Activated CD8-positive, alpha-beta memory T cell treated with anti-CD3 and anti-CD28 coated beads for 1 hour (primary cell): Measurements from ENCODE around the gene HLA-A.
"Not testable (repeated sequence)": the region's sequence is repeated elsewhere in the genome, so short reads cannot be mapped to it uniquely, and the experiment has no call there.

Experiments
- DNase-seq, 2 donors: peaks; one replicate each; pipeline ENCODE4 v3.0.0-alpha.2; 2020; ENCODE audit warnings: low read depth in 1 of 2; ENCODE audit errors: extremely low read depth in 1 of 2

HLA-A gene

DNA sequence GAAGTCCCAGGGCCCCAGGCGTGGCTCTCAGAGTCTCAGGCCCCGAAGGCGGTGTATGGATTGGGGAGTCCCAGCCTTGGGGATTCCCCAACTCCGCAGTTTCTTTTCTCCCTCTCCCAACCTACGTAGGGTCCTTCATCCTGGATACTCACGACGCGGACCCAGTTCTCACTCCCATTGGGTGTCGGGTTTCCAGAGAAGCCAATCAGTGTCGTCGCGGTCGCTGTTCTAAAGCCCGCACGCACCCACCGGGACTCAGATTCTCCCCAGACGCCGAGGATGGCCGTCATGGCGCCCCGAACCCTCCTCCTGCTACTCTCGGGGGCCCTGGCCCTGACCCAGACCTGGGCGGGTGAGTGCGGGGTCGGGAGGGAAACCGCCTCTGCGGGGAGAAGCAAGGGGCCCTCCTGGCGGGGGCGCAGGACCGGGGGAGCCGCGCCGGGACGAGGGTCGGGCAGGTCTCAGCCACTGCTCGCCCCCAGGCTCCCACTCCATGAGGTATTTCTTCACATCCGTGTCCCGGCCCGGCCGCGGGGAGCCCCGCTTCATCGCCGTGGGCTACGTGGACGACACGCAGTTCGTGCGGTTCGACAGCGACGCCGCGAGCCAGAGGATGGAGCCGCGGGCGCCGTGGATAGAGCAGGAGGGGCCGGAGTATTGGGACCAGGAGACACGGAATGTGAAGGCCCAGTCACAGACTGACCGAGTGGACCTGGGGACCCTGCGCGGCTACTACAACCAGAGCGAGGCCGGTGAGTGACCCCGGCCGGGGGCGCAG, at the start of gene HLA-A:
Gene HLA-A (plus strand): TSS at position 258 of the 778 bp plus-strand sequence. CDS start 22 bp downstream, at position 280.
- DNase-seq: peak; percentile 84 to 90

- no peak for DNase-seq
Observed at GRCh38 chr6:29892696-29893095, 49.6 kb upstream of the HLA-A start.

DNA sequence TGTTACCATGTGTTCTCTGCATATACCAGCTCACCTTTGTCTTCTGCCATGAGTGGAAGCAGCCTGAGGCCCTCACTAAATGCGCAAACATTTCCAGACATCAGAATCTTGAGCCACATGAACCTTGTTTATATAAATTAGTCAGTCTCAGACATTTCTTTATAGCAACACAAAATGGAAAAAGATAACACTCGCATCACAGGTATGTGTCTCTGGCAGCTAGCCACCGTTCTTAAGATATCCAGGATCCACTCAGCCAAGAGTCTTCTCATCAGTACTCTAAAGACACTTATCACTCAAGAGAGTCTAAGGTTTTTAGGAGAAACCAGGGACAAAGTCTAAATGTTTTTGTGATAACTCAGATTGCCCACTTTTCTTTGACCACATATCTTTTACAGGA, 43.1 kb upstream of the HLA-A start:
- no peak for DNase-seq

DNA sequence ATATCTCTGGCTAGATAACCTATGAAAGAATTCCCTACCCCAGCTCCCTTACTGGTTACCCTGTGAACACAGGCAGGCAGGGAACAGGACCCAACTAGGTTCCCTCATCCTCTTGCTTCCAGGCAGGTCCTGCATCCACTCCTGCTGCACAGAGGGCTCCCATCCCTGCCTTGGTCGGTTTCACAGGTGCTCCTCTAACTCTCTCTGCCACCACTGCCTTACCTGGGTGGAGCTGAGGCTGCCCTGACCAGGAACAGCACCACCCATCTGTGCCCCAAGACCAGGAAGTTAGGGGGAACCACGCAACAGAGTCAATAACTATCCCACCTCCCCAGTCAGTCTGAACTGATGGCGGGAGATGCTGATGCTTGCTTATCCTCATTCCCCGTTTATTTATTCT, 37.0 kb upstream of the HLA-A start:
- no peak for DNase-seq

- no peak for DNase-seq
Observed at GRCh38 chr6:29907637-29908340, 34.5 kb upstream of the HLA-A start.

DNA sequence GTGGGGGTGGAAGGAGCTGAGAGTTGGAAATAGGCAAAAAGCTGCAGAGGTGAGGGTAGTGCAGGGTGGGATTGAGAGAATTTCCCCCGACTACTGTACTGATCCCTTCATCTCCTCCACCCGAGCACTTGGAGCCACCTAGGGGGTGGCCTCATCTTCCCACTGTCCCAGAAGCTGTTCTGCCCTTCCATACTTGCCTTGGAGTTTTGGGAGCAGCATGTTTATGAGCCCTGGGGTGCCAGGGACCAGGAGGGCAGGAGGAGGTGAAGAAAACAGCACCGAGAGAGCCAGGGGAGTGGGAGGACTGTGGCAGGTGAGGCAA, 34.0 kb upstream of the HLA-A start:
- DNase-seq: no peak

DNA sequence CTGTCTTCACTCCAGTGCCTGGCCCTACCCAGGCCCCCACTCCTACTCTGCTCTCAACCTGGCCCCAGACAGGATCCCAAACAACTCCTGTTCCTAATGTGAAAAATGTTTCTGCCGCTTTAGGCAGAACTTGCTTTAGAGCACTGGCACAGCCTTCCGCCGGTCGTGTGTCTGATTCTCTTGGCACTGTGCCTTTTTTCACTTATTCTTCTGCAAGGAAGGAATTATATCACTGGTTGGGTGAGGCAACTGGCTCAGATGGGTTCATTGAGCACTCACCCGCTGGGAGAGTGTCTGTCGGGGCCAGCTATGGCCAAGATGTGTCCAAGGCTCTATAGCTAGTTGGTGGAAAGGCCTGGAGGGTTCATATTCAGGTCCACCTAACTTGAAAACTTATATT, 33.6 kb upstream of the HLA-A start:
- DNase-seq: no peak

DNA sequence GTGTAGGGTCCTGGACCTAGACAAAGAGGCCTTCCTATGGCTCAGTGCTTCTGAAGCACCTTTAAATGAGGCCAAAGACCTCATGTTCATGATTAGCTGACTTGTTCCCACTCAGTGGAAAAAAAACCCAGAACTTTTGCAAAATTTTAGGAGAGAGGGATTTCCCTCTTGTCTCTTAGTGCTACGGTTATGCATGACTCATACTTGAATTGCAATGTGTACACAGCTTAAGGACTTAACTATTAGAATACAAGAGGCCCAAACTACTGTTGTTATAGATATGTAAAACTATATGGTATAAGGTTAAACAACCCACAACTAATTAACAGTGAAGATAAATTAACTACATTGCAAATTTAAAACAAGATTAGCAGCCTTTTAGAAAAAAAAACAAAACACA, 32.3 kb upstream of the HLA-A start:
- DNase-seq: no peak

DNA sequence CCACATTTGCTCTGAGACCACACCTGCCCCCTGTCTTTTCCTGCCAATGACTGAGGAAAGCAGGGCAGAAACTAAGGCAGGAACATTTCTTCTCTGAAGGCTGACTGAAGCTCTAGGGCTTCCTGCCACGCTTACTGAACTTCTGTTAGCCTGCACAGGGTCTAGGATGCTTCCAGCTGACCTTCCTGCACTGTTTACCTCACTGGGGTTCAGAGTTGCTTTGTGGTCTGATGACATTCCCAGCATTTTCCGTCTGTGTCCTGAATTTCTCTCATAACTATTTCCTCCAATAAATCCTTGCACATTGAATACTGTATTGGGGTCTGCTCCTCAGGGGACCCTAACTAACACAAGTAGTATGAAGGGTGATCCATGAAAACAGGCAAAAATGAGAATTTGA, 29.5 kb upstream of the HLA-A start:
- DNase-seq: no peak

DNA sequence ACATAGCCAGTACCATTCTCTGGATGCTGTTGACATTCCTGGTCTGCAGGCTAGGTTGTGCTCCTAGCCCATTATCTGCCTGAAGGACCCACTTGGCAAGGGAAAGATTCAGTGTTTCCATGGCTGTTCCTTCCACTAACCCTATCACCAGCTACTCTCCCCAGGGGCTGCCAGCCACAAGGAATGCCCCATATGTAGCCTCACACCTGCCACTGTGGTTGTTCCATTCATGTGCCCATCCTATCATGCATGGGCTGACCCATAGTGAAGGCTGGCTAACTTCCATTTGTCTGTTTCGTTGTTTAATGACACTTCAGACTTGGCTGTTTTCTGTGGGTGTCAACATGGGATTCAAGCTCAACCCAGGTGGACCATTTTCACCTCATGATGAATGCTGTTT, 25.6 kb upstream of the HLA-A start:
- no peak for DNase-seq

- DNase-seq: no peak
Observed at GRCh38 chr6:29917857-29918256, 24.5 kb upstream of the HLA-A start.

- DNase-seq: no peak
Observed at GRCh38 chr6:29919506-29920445, 22.6 kb upstream of the HLA-A start.

DNA sequence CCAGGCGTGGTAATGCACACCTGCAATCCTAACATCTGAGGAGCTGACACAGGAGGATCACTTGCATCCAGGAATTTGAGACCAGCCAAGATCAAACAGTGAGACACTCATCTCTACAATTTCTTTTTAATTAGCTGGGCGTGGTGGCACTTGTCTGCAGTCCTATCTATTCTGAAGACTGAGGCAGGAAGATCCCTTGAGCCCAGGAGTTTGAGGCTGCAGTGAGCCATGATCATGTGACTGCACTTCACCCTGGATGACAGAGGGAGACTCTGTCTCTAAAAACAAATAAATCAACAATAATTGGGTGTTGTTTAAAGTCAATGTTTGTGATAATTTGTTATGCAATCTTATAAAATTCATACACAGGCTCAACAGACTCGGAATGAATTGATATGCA, 18.0 kb upstream of the HLA-A start:
- DNase-seq: no peak

DNA sequence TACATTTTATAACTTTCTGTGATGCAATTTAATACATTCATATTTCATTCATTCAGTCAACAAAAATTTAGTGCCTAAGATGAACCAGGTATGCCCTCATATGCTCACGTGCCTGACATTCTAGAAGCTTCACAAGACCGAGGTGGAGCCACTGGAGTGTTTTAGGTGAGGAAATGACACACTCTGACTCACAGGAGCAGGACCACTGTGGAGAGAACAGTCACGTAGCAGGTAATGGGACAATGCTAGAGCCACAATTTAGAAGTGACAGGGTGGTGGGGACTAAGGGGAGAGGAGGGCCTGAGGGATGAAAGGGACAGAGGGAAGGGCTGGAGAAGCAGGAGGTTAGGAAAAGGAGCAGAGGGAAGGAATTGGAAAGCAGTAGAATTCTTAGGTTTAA, 17.6 kb upstream of the HLA-A start:
- no peak for DNase-seq

DNA sequence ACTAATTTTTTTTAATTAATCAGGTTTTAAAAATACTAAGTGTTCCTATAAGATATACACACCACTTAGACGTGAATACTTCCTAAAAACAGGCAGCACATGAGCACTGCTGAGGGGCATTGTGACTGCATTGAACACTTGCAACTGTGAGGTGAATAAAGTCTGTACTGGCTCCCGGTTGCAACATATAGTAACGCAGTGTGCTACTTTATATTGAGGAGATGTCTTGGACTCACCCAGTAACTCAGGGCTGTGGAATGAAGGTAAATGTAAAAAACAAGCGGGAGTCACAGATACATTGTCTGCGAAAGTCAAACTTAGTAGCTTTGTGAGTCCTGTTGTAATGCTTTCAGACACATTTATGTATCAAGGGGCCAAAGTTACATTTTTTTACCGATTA, 17.0 kb upstream of the HLA-A start:
- no peak for DNase-seq

DNA sequence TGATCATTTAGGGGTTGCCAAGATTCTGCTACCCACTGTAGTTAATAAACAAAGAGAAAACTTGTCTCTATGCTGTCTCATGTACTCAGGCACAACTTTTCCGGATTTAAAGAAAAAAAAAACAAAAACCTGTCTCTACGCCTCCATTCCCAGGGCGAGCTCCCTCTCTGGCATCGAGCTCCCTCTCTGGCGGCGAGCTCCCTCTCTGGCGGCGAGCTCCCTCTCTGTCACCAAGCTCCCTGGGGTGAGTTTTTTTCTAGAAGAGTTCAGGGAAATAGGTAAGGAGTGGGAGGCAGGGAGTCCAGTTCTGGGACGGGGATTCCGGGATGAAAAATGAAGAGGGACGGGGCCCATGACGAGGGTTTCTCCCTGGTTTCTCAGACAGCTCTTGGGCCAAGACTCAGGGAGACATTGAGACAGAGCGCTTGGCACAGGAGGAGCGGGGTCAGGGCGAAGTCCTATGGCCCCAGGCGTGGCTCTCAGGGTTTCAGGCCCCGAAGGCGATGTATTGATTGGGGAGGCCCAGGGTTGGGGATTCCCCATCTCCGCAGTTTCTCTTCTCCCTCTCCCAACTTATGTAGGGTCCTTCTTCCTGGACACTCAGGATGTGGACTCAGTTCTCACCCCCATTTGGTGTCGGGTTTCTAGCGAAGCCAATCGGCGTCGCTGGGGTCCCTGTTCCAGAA, 16.5 kb upstream of the HLA-A start:
- DNase-seq: no peak

- DNase-seq: peak; percentile 42 to 82
Observed at GRCh38 chr6:29926413-29927274, 15.7 kb upstream of the HLA-A start.

GRCh38 chr6:29927275-29927569, 15.1 kb upstream of the HLA-A start:
- DNase-seq: no peak

- DNase-seq: no peak
Observed at GRCh38 chr6:29927841-29928388, 14.4 kb upstream of the HLA-A start.

GRCh38 chr6:29930047-29930446, 12.3 kb upstream of the HLA-A start:
- not testable (repeated sequence) for DNase-seq
